HCT116 (cell line): ENCODE measurements around the gene RNF126. TPM values are rescaled to one million over a fixed set of nuclear protein-coding genes. Genes with fewer than 3 reads are reported as not detected.

Source experiments
- ATAC-seq: fragments of 200-7000 bp; cut with Tn5 transposase; 2 replicates; pipeline ENCODE4 v1.9.1; 2020; ENCODE audit warnings: mild to moderate bottlenecking, moderate library complexity
- BruUV-seq: library from RNA; stranded (reverse); fragments of 400-500 nt; replicated peaks from 2 replicates; lab custom pipeline; 2021; lab: Mats Ljungman, UMichigan
- CTCF ChIA-PET: fragments of 300-600 bp; sonication (Branson Sonifier 250); formaldehyde crosslinking; loops from one replicate; lab custom pipeline; 2021; ENCODE audit warnings: antibody characterized with exemption; lab: Charles Lee
- POLR2A ChIA-PET: fragments of 300-600, 350-600 bp; sonication (Branson Sonifier 250); formaldehyde crosslinking; loops from one replicate; lab custom pipeline; 2021; ENCODE audit warnings: antibody characterized with exemption; lab: Charles Lee
- RAD21 ChIA-PET, 2 experiments: fragments of 300-600 bp; sonication (Branson Sonifier 250); formaldehyde crosslinking; loops; one replicate each; lab custom pipeline; 2023; ENCODE audit warnings: low total read pairs in 2 of 2; ENCODE audit not compliant: uncharacterized antibody in 2 of 2, unreplicated experiment in 2 of 2, low non-redundant PET in 1 of 2; lab: Charles Lee
- DNase-seq: peaks from one replicate; pipeline ENCODE4 v3.0.0-alpha.2; 2010; ENCODE audit warnings: low read depth, low spot score
- H2AFZ ChIP-seq: fragments of 200-600 bp; shearing (Covaris generic), sonication (generic); 2 replicates; pipeline ENCODE4 v1.6.1; 2017; ENCODE audit warnings: low read depth, mixed run types, mixed read lengths, antibody characterized with exemption, low read length; ENCODE audit not compliant: poor library complexity, severe bottlenecking
- H3K27ac ChIP-seq: 2 replicates; pipeline ENCODE4 v1.5.1; 2012; ENCODE audit warnings: low read depth, low read length
- H3K27me3 ChIP-seq: fragments of 200-600 bp; sonication (generic); 2 replicates; pipeline ENCODE4 v1.6.1; 2016; ENCODE audit warnings: mixed run types, low read length, mixed read lengths; ENCODE audit not compliant: insufficient read depth
- H3K36me3 ChIP-seq, 2 experiments: fragments of 200-500 bp in 1 of 2; fragments of 200-600 bp in 1 of 2; sonication (Bioruptor generic) in 1 of 2; sonication (generic) in 1 of 2; 2 replicates each; pipeline versions ENCODE4 v1.5.1 to v1.6.1; 2014 to 2016; ENCODE audit warnings: low read length in 2 of 2, inconsistent platforms in 1 of 2, mixed read lengths in 1 of 2, mixed run types in 1 of 2; ENCODE audit not compliant: insufficient read depth in 2 of 2, control insufficient read depth in 1 of 2
- H3K4me1 ChIP-seq, 2 experiments: fragments of 200-600 bp in 1 of 2; sonication (generic) in 1 of 2; 2 replicates each; pipeline versions ENCODE4 v1.5.1 to v1.6.1; 2012 to 2017; ENCODE audit warnings: low read length in 2 of 2, inconsistent platforms in 1 of 2, mild to moderate bottlenecking in 1 of 2, mixed read lengths in 1 of 2, mixed run types in 1 of 2, moderate library complexity in 1 of 2; ENCODE audit not compliant: insufficient read depth in 2 of 2, control insufficient read depth in 1 of 2
- H3K4me2 ChIP-seq: fragments of 200-600 bp; sonication (generic); 2 replicates; pipeline ENCODE4 v1.6.1; 2017; ENCODE audit warnings: mixed run types, low read length, mixed read lengths
- H3K4me3 ChIP-seq, 2 experiments: fragments of 200-600 bp in 1 of 2; sonication (generic) in 1 of 2; replicated peaks in 1 of 2; 2 replicates each; pipeline ENCODE4 v1.5.1; 2011 to 2016; ENCODE audit warnings: low read length in 2 of 2, control low read depth in 1 of 2, low read depth in 1 of 2, mild to moderate bottlenecking in 1 of 2, mixed read lengths in 1 of 2, mixed run types in 1 of 2
- H3K79me2 ChIP-seq: fragments of 200-600 bp; sonication (generic); 2 replicates; pipeline ENCODE4 v1.6.1; 2017; ENCODE audit warnings: mild to moderate bottlenecking, mixed run types, low read length, moderate library complexity, mixed read lengths; ENCODE audit not compliant: insufficient read depth
- H3K9ac ChIP-seq: fragments of 200-600 bp; sonication (generic); 2 replicates; pipeline ENCODE4 v1.6.1; 2016; ENCODE audit warnings: low read length, mixed read lengths
- H3K9me2 ChIP-seq: fragments of 200-600 bp; sonication (generic), shearing (Covaris generic); 2 replicates; pipeline ENCODE4 v1.6.1; 2017; ENCODE audit warnings: mixed run types, mild to moderate bottlenecking, moderate library complexity; ENCODE audit not compliant: insufficient read depth
- H3K9me3 ChIP-seq, 2 experiments: fragments of 200-500 bp in 1 of 2; fragments of 200-600 bp in 1 of 2; sonication (Bioruptor generic) in 1 of 2; sonication (generic) in 1 of 2; 2 replicates each; pipeline ENCODE4 v1.6.1; 2014 to 2017; ENCODE audit warnings: low read length in 2 of 2, mixed read lengths in 2 of 2, inconsistent platforms in 1 of 2, low read depth in 1 of 2, mild to moderate bottlenecking in 1 of 2, mixed run types in 1 of 2, moderate library complexity in 1 of 2; ENCODE audit not compliant: control insufficient read depth in 1 of 2, insufficient read depth in 1 of 2
- H4K20me1 ChIP-seq: fragments of 200-600 bp; sonication (generic), shearing (Covaris generic); 2 replicates; pipeline ENCODE4 v1.6.1; 2017; ENCODE audit warnings: mixed run types, mild to moderate bottlenecking, moderate library complexity; ENCODE audit not compliant: insufficient read depth
- FOSL1 ChIP-seq: IDR thresholded peaks from 2 replicates; pipeline ENCODE4 v1.6.1; 2012; ENCODE audit warnings: low read depth
- JUND ChIP-seq: IDR thresholded peaks from 2 replicates; pipeline ENCODE4 v1.6.1; 2012
- RAD21 ChIP-seq: IDR thresholded peaks from 2 replicates; pipeline ENCODE4 v1.6.1; 2012; ENCODE audit warnings: low read depth, mild to moderate bottlenecking
- REST ChIP-seq: IDR thresholded peaks from 2 replicates; pipeline ENCODE4 v1.6.1; 2012; ENCODE audit warnings: low read depth
- TCF7L2 ChIP-seq: IDR thresholded peaks from 2 replicates; pipeline ENCODE4 v1.7.0; 2011; ENCODE audit warnings: borderline replicate concordance, inconsistent platforms; ENCODE audit not compliant: insufficient read depth, insufficient read length; ENCODE audit errors: extremely low read depth
- YY1 ChIP-seq: IDR thresholded peaks from 2 replicates; pipeline ENCODE4 v1.6.1; 2011; ENCODE audit warnings: low read length, low read depth, moderate library complexity, mild to moderate bottlenecking; ENCODE audit not compliant: insufficient replicate concordance; ENCODE audit errors: extremely low read depth
- ZNF274 ChIP-seq: fragments of 200-500 bp; sonication (Bioruptor generic); IDR thresholded peaks from 2 replicates; pipeline ENCODE4 v1.6.1; 2014; ENCODE audit warnings: mild to moderate bottlenecking, low read depth, low read length, inconsistent platforms
- intact Hi-C: fragments of 100-400 bp; cut with micrococcal nuclease; formaldehyde crosslinking; loops from 2 replicates; pipeline ENCODE4 v1.10.0; 2022
- total RNA-seq: library from RNA; stranded (reverse); gene quantifications from one replicate; pipeline ENCODE4 v1.2.1, GENCODE V29; 2021; ENCODE audit not compliant: unreplicated experiment

Gene RNF126
- total RNA-seq, 1 experiment from 2014 or later, result 93.8 TPM

- Histone ChIP-seq H3K9ac (no peak overlapping the region), H3K79me2 (no peaks in the 10 kb centered on the region), H2AFZ (no peak overlapping the region), H3K9me3 (no peaks in the 10 kb centered on the region), H3K27me3 (no peaks in the 10 kb centered on the region), H3K4me1 (peaks cover 4 to 9% of the 10 kb centered on the region in 2 experiments; a peak in 2 of 4 replicates), H3K9me2 (no peaks in the 10 kb centered on the region), H3K4me2 (no peak overlapping the region), H3K36me3 (no peaks in the 10 kb centered on the region), H3K4me3 (no peak overlapping the region), H3K27ac (no peak overlapping the region), H4K20me1 (no peaks in the 10 kb centered on the region)
- POLR2A ChIA-PET, result no interaction called here
- BruUV-seq, result no TSS peak
- CTCF ChIA-PET, result no interaction called here
- intact Hi-C loops, result no loop called here
- DNase-seq (no peak), ATAC-seq (no peak)
- TF ChIP-seq RAD21, result no peak
- no peak for TF ChIP-seq JUND
- TF ChIP-seq ZNF274, result no peak
- TF ChIP-seq TCF7L2, result no peak
- no peak for TF ChIP-seq YY1
- no peak for TF ChIP-seq FOSL1
- no peak for TF ChIP-seq REST
- RAD21 ChIA-PET, result no interaction called here
These were observed 22.5 kb upstream of the RNF126 start for GRCh38 chr19:685454-685931.
